HepG2 (cell line): ENCODE results near the gene WDR43. TPM values are rescaled to one million over a fixed set of nuclear protein-coding genes. Genes with fewer than 3 reads are reported as not detected.

Experiments
- AFF4 ChIP-seq: sonication (generic); formaldehyde crosslinking; IDR thresholded peaks from 2 replicates; pipeline ENCODE4 v1.4.0; 2020; ENCODE audit warnings: missing genetic modification reagents
- ARID3A ChIP-seq: IDR thresholded peaks from 2 replicates; pipeline ENCODE4 v1.6.1; 2012; ENCODE audit warnings: low read depth, low read length, improper control_type of control experiment
- FOXC1 ChIP-seq: sonication (generic); formaldehyde crosslinking; IDR thresholded peaks from 2 replicates; pipeline ENCODE4 v1.8.0; 2022; ENCODE audit warnings: mild to moderate bottlenecking, missing genetic modification reagents, borderline replicate concordance
- FOXP4 ChIP-seq: sonication (generic); formaldehyde crosslinking; IDR thresholded peaks from 2 replicates; pipeline ENCODE4 v1.4.0; 2020; ENCODE audit warnings: missing genetic modification reagents
- HMG20A ChIP-seq: IDR thresholded peaks from 2 replicates; pipeline ENCODE4 v1.6.1; 2016; ENCODE audit warnings: borderline replicate concordance
- KDM1A ChIP-seq: IDR thresholded peaks from 2 replicates; pipeline ENCODE4 v1.6.1; 2016; ENCODE audit warnings: missing compliant biosample characterization
- MED1 ChIP-seq: sonication (generic); formaldehyde crosslinking; IDR thresholded peaks from 2 replicates; pipeline ENCODE4 v1.4.0; 2020; ENCODE audit warnings: missing genetic modification reagents
- SAP130 ChIP-seq: IDR thresholded peaks from 2 replicates; pipeline ENCODE4 v1.6.1; 2016; ENCODE audit warnings: low read depth
- SOX5 ChIP-seq: IDR thresholded peaks from 2 replicates; pipeline ENCODE4 v1.6.1; 2016; ENCODE audit warnings: borderline replicate concordance
- TBL1XR1 ChIP-seq: fragments of 150-350 bp; IDR thresholded peaks from 2 replicates; pipeline ENCODE4 v1.6.1; 2014; ENCODE audit warnings: borderline replicate concordance, low read length; ENCODE audit not compliant: partially characterized antibody
- ZNF331 ChIP-seq: sonication (generic); formaldehyde crosslinking; IDR thresholded peaks from 2 replicates; pipeline ENCODE4 v1.4.0; 2020; ENCODE audit warnings: missing genetic modification reagents
- ZNF362 ChIP-seq: sonication (generic); formaldehyde crosslinking; IDR thresholded peaks from 2 replicates; pipeline ENCODE4 v1.4.0; 2020; ENCODE audit warnings: missing genetic modification reagents, mild to moderate bottlenecking, borderline replicate concordance
- ZNF549 ChIP-seq: sonication (generic); formaldehyde crosslinking; IDR thresholded peaks from 2 replicates; pipeline ENCODE4 v1.5.0; 2020; ENCODE audit warnings: missing genetic modification reagents
- ZNF709 ChIP-seq: sonication (generic); formaldehyde crosslinking; IDR thresholded peaks from 2 replicates; pipeline ENCODE4 v1.5.0; 2020; ENCODE audit warnings: mild to moderate bottlenecking, missing genetic modification reagents
- polyA plus RNA-seq, 8 experiments: library from polyadenylated mRNA; depleted of rRNA in 3 of 8; stranded (reverse) in 7 of 8; unstranded in 1 of 8; fragments of >200 nt; fragmentation: Illumina TruSeq in 4 of 8; extraction: Trizol in 4 of 8; gene quantifications; 2 replicates each; pipeline versions ENCODE4 v1.2.1 to v1.2.3, GENCODE V29; 2011 to 2016; ENCODE audit warnings: low read depth in 4 of 8, missing spikeins in 1 of 8, mixed read lengths in 1 of 8; ENCODE audit not compliant: insufficient read depth in 1 of 8
- total RNA-seq, 5 experiments: library from RNA; depleted of rRNA; stranded (reverse); fragments of >200 nt; fragmentation: Illumina TruSeq; extraction: Trizol; gene quantifications; 2 replicates each; pipeline ENCODE4 v1.2.3, GENCODE V29; 2016; ENCODE audit warnings: low read depth in 1 of 5
- TF ChIP-seq, protein P1 (sequence below): IDR thresholded peaks from 2 replicates; pipeline ENCODE4 v1.6.1; 2012; ENCODE audit warnings: low read length, improper control_type of control experiment

Gene WDR43
- total and polyA plus RNA-seq, 2 of the 13 experiments (the other 11 are each of a cell fraction or from before 2014, with no cell fraction given) = 121 to 167 TPM

DNA sequence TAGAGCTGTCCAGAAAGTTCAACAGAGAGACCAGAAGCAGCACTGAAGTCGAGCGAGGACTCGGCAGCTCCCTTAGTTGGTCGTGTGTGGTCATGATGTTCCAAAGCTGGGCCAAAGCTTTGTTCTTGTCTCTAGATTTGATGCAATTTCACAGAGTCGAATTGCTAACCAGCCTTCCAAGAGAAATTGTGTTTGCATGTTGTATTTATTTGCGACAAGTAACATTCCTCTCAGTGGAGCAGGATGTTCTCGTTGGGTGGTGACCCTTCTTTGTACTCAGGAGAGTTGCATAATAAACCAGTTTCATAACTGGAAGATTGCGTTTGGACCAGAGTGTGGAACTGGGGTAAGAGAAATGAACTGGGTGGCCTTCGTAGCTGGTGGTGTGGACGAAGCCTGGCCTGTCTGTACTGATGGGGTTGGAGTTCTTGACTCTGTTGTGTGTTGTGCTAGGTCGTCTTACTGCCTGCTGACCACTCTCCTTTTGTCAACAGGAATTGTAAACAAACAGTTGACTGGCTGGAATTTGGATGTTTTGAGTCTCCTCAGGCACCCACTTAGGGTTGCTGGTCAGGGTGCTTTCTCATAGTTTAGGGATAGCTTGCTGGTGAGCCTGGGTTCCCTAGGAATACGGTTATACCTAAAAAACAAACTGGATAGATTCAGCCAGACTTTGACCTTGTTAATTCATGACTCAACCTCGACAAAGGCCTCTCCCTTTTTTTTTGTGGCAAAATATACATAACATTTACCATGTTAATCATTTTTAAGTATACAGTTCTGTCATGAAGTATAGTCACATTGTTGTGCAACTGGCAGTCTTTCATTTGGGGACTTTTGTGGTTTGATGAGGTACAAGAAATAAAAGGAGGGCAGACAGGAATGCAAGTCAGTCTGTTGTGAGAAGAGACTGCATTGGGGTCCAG, 57.7 kb downstream of the WDR43 start (continued):
- TF ChIP-seq AFF4 (CRISPR knock-in tag) (peak; percentile 37; the same call in 1 of the 2 replicates), TBL1XR1 (peak; percentile 51), HMG20A (peak; percentile 69), MED1 (CRISPR knock-in tag) (peak; percentile 42), KDM1A (peak; percentile 30; the same call in 1 of the 2 replicates), ZNF331 (CRISPR knock-in tag) (peak; percentile 88; the same call in 1 of the 2 replicates), SOX5 (CRISPR knock-in tag) (peak; percentile 75), ARID3A (peak; percentile 58; the same call in 1 of the 2 replicates), ZNF709 (CRISPR knock-in tag) (peak; percentile 70; the same call in 1 of the 2 replicates), ZNF549 (CRISPR knock-in tag) (no peak), FOXP4 (CRISPR knock-in tag) (0 out of 2 replicates have a peak, but pooled peaks have one; percentile 45), ZNF362 (CRISPR knock-in tag) (peak; percentile 49; the same call in 1 of the 2 replicates), FOXC1 (CRISPR knock-in tag) (peak; percentile 84), SAP130 (CRISPR knock-in tag) (peak; percentile 52; the same call in 1 of the 2 replicates)
- TF ChIP-seq, protein P1, sequence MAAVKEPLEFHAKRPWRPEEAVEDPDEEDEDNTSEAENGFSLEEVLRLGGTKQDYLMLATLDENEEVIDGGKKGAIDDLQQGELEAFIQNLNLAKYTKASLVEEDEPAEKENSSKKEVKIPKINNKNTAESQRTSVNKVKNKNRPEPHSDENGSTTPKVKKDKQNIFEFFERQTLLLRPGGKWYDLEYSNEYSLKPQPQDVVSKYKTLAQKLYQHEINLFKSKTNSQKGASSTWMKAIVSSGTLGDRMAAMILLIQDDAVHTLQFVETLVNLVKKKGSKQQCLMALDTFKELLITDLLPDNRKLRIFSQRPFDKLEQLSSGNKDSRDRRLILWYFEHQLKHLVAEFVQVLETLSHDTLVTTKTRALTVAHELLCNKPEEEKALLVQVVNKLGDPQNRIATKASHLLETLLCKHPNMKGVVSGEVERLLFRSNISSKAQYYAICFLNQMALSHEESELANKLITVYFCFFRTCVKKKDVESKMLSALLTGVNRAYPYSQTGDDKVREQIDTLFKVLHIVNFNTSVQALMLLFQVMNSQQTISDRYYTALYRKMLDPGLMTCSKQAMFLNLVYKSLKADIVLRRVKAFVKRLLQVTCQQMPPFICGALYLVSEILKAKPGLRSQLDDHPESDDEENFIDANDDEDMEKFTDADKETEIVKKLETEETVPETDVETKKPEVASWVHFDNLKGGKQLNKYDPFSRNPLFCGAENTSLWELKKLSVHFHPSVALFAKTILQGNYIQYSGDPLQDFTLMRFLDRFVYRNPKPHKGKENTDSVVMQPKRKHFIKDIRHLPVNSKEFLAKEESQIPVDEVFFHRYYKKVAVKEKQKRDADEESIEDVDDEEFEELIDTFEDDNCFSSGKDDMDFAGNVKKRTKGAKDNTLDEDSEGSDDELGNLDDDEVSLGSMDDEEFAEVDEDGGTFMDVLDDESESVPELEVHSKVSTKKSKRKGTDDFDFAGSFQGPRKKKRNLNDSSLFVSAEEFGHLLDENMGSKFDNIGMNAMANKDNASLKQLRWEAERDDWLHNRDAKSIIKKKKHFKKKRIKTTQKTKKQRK = no peak
